Kidney (tissue), 14 donors: ENCODE results near the gene LCMT2. TPM values are rescaled to one million over a fixed set of nuclear protein-coding genes. Genes with fewer than 3 reads are reported as not detected.

ENCODE experiments used
- DNase-seq, 5 donors: peaks; one replicate each; pipeline ENCODE4 v3.0.0-alpha.2; 2013 to 2020
- FAIRE-seq: peaks from 2 replicates; lab custom pipeline; 2012; peaks lifted over from hg19 to GRCh38; lab: Jason Lieb, UNC
- H3K27ac ChIP-seq, 2 donors: one replicate each; pipeline ENCODE4 v1.7.0; 2013; ENCODE audit warnings: low read depth in 2 of 2, low read length in 2 of 2, inconsistent platforms in 1 of 2
- H3K27me3 ChIP-seq: one replicate; pipeline ENCODE4 v1.7.1; 2013; ENCODE audit warnings: low read length, inconsistent platforms; ENCODE audit not compliant: control insufficient read depth, insufficient read depth
- H3K36me3 ChIP-seq, 3 donors: one replicate each; pipeline versions ENCODE4 v1.7.0 to v1.7.1; 2013; ENCODE audit warnings: low read length in 3 of 3, control low read depth in 1 of 3, inconsistent platforms in 1 of 3; ENCODE audit not compliant: insufficient read depth in 3 of 3, control insufficient read depth in 2 of 3
- H3K4me1 ChIP-seq, 3 donors: one replicate each; pipeline versions ENCODE4 v1.7.0 to v1.7.1; 2013; ENCODE audit warnings: low read length in 3 of 3, inconsistent platforms in 1 of 3, low read depth in 1 of 3; ENCODE audit not compliant: control insufficient read depth in 2 of 3, insufficient read depth in 2 of 3
- H3K4me3 ChIP-seq, 3 donors: one replicate each; pipeline versions ENCODE4 v1.7.0 to v1.8.1; 2013; ENCODE audit warnings: low read length in 3 of 3, control low read depth in 1 of 3, inconsistent platforms in 1 of 3
- H3K9ac ChIP-seq, 3 donors: one replicate each; pipeline versions ENCODE4 v1.7.0 to v1.7.1; 2013; ENCODE audit warnings: low read length in 3 of 3, control low read depth in 1 of 3, inconsistent platforms in 1 of 3
- H3K9me3 ChIP-seq, 3 donors: one replicate each; pipeline versions ENCODE4 v1.7.0 to v1.7.1; 2013; ENCODE audit warnings: low read length in 3 of 3, control low read depth in 1 of 3, inconsistent platforms in 1 of 3; ENCODE audit not compliant: control insufficient read depth in 2 of 3, insufficient read depth in 1 of 3
- CTCF ChIP-seq: IDR thresholded peaks from 3 replicates; pipeline ENCODE4 v1.5.1; 2012; ENCODE audit warnings: mild to moderate bottlenecking, moderate library complexity, borderline replicate concordance; ENCODE audit not compliant: insufficient read depth; ENCODE audit errors: extremely low read depth
- intact Hi-C: fragments of 100-400 bp; cut with DNase I; formaldehyde crosslinking; loops from one replicate; pipeline ENCODE4 v1.11.1; 2022
- polyA plus RNA-seq: library from polyadenylated mRNA; stranded (reverse); fragments of 350-450 nt; fragmentation: Illumina TruSeq; extraction: RNeasy Lipid Tissue Mini Kit (QIAGEN cat#74804); gene quantifications from one replicate; pipeline ENCODE4 v1.2.3, GENCODE V29; 2014; ENCODE audit warnings: low read depth, low replicate concordance; ENCODE audit not compliant: insufficient read depth
- total RNA-seq: library from RNA; stranded (reverse); fragmentation: NEBNext Ultra II Directional; extraction: Animal tissue kit (Norgen Biotek cat#: 25700); gene quantifications from one replicate; pipeline ENCODE4 v1.2.1, GENCODE V29; 2021
- donor health status: control.
- donor health status: control.
- donor health status: control.
- donor health status: control.
- donor health status: control.
- donor health status: DM: yes; HTN: yes; CAD: no.
- donor health status: Normal renal cell carcinoma (clear cell type).

Gene LCMT2
- total and polyA plus RNA-seq, 2 donors from 2014 or later = 5.8 to 12.7 TPM

GRCh38 chr15:43376017-43376705 lies 45.8 kb upstream of the LCMT2 start:
- DNase-seq (peak in 3 of 5 donors; percentile 10 to 27 (median 18)), FAIRE-seq (no peak)
- H3K4me3 ChIP-seq = no peak overlapping the region
- no peak overlapping the region for H3K27ac ChIP-seq
- peaks cover 0 to 9% (median 0%) of the 10 kb centered on the region in 3 donors for H3K4me1 ChIP-seq
- no peaks in the 10 kb centered on the region for H3K27me3 ChIP-seq
- peaks cover 0 to 19% (median 10%) of the 10 kb centered on the region in 3 donors for H3K36me3 ChIP-seq
- H3K9ac ChIP-seq = no peak overlapping the region
- TF ChIP-seq CTCF = peak; percentile 41
- intact Hi-C loops = no loop called here
- no peaks in the 10 kb centered on the region for H3K9me3 ChIP-seq

GRCh38 chr15:43370975-43371974 lies 40.9 kb upstream of the LCMT2 start, which contains the start of the genes TUBGCP4 and ZSCAN29:
TSS of gene TUBGCP4 (plus strand) at chr15:43371101. CDS start at chr15:43371355, 254 bp downstream.
TSS of gene ZSCAN29 (minus strand) at chr15:43371043. CDS start at chr15:43369913, 1,130 bp downstream.
- Histone ChIP-seq H3K9me3 (no peaks in the 10 kb centered on the region), H3K9ac (peak within 1 kb of the TSS; percentile 64 to 83 (median 83)), H3K36me3 (peaks cover 3 to 10% (median 4%) of the 10 kb centered on the region in 3 donors), H3K27ac (peak within 1 kb of the TSS in 1 of 2 donors; percentile 35), H3K27me3 (no peaks in the 10 kb centered on the region), H3K4me3 (peak within 1 kb of the TSS; percentile 74 to 87 (median 77)), H3K4me1 (peaks cover 0 to 16% (median 11%) of the 10 kb centered on the region in 3 donors)
- intact Hi-C loops = no loop called here
- peak; percentile 18 for TF ChIP-seq CTCF
- peak; percentile 92 to 96 (median 95) for DNase-seq
- no peak for FAIRE-seq

GRCh38 chr15:43370310-43370974 lies 40.1 kb upstream of the LCMT2 start:
- DNase-seq (peak; percentile 57 to 82 (median 74)), FAIRE-seq (no peak)
- Histone ChIP-seq H3K27ac (peak overlapping the region in 1 of 2 donors; percentile 35), H3K4me3 (peak overlapping the region; percentile 74 to 87 (median 77)), H3K27me3 (no peaks in the 10 kb centered on the region), H3K36me3 (peaks cover 3 to 9% (median 8%) of the 10 kb centered on the region in 3 donors), H3K4me1 (peaks cover 0 to 16% (median 11%) of the 10 kb centered on the region in 3 donors), H3K9ac (peak overlapping the region; percentile 64 to 83 (median 83)), H3K9me3 (no peaks in the 10 kb centered on the region)
- no peak for TF ChIP-seq CTCF
- intact Hi-C loops = no loop called here
